ENCODE results near the gene PRKD1.

The PRKD1 gene

GRCh38 chr14:29554335-29554734, 373.3 kb downstream of the PRKD1 start:
- Histone ChIP-seq H3K4me1 (ENCODE audit: insufficient read depth, low read length) (no peaks in the 10 kb centered on the region), H3K9ac (ENCODE audit: low read depth, low read length) (no peak overlapping the region)
- no peak for ATAC-seq (ENCODE audit: insufficient read depth, low read depth)

GRCh38 chr14:29553427-29553826, 374.2 kb downstream of the PRKD1 start:
- Histone ChIP-seq H3K9me3 (ENCODE audit: insufficient read depth, low read length, severe bottlenecking) (no peaks in the 10 kb centered on the region), H3K79me2 (ENCODE audit: insufficient read depth, low read length) (no peaks in the 10 kb centered on the region)
- no peak for DNase-seq

More at GRCh38 chr14:29554335-29554734, 373.3 kb downstream of the PRKD1 start:
- no peak overlapping the region for H3K4me2 ChIP-seq (ENCODE audit: insufficient read depth, low read length)
- no peak for TF ChIP-seq EZH2 (IDR thresholded peaks at IDR 0.05; ENCODE audit: borderline replicate concordance, low read depth, low read length, severe bottlenecking)
- TF ChIP-seq CTCF (IDR thresholded peaks at IDR 0.05; ENCODE audit: borderline replicate concordance, extremely low read depth, low read length, poor library complexity, severe bottlenecking) = no peak
- H4K20me1 ChIP-seq (ENCODE audit: insufficient read depth, low read length) = no peaks in the 10 kb centered on the region
- no peaks in the 10 kb centered on the region for H3K79me2 ChIP-seq (ENCODE audit: insufficient read depth, low read length)
- no peak overlapping the region for H3K4me3 ChIP-seq (ENCODE audit: low read depth in 1 of 2, low read length in 2 of 2)
- DNase-seq = no peak
- H3K27me3 ChIP-seq (ENCODE audit: insufficient read depth, low read length, poor library complexity) = no peaks in the 10 kb centered on the region
- H3K9me3 ChIP-seq (ENCODE audit: insufficient read depth, low read length, severe bottlenecking) = no peaks in the 10 kb centered on the region
- no peak overlapping the region for H3K27ac ChIP-seq (ENCODE audit: low read length)
- no peak overlapping the region for H2AFZ ChIP-seq (ENCODE audit: low read depth, low read length)
- no peaks in the 10 kb centered on the region for H3K36me3 ChIP-seq (ENCODE audit: insufficient read depth, low read length)

GRCh38 chr14:29548948-29549370, 378.7 kb downstream of the PRKD1 start:
- no peaks in the 10 kb centered on the region for H4K20me1 ChIP-seq (ENCODE audit: insufficient read depth, low read length)
- no peaks in the 10 kb centered on the region for H3K36me3 ChIP-seq (ENCODE audit: insufficient read depth, low read length)
- TF ChIP-seq CTCF (IDR thresholded peaks at IDR 0.05; ENCODE audit: borderline replicate concordance, extremely low read depth, low read length, poor library complexity, severe bottlenecking) = peak; percentile 69
- no peak for TF ChIP-seq EZH2 (IDR thresholded peaks at IDR 0.05; ENCODE audit: borderline replicate concordance, low read depth, low read length, severe bottlenecking)
- no peaks in the 10 kb centered on the region for H3K27me3 ChIP-seq (ENCODE audit: insufficient read depth, low read length, poor library complexity)
- no peaks in the 10 kb centered on the region for H3K9me3 ChIP-seq (ENCODE audit: insufficient read depth, low read length, severe bottlenecking)
- DNase-seq (no peak), ATAC-seq (ENCODE audit: insufficient read depth, low read depth) (peak; percentile 77)
- H3K9ac ChIP-seq (ENCODE audit: low read depth, low read length) = no peak overlapping the region
- no peak overlapping the region for H2AFZ ChIP-seq (ENCODE audit: low read depth, low read length)
- H3K27ac ChIP-seq (ENCODE audit: low read length) = no peak overlapping the region
- no peaks in the 10 kb centered on the region for H3K79me2 ChIP-seq (ENCODE audit: insufficient read depth, low read length)
- H3K4me3 ChIP-seq (ENCODE audit: low read depth in 1 of 2, low read length in 2 of 2) = no peak overlapping the region
- H3K4me1 ChIP-seq (ENCODE audit: insufficient read depth, low read length) = no peaks in the 10 kb centered on the region
- no peak overlapping the region for H3K4me2 ChIP-seq (ENCODE audit: insufficient read depth, low read length)

More at GRCh38 chr14:29553427-29553826, 374.2 kb downstream of the PRKD1 start:
- Histone ChIP-seq H3K4me2 (ENCODE audit: insufficient read depth, low read length) (no peak overlapping the region), H3K4me3 (ENCODE audit: low read depth in 1 of 2, low read length in 2 of 2) (no peak overlapping the region), H3K27me3 (ENCODE audit: insufficient read depth, low read length, poor library complexity) (no peaks in the 10 kb centered on the region), H2AFZ (ENCODE audit: low read depth, low read length) (no peak overlapping the region), H3K9ac (ENCODE audit: low read depth, low read length) (no peak overlapping the region), H3K27ac (ENCODE audit: low read length) (no peak overlapping the region), H3K36me3 (ENCODE audit: insufficient read depth, low read length) (no peaks in the 10 kb centered on the region), H3K4me1 (ENCODE audit: insufficient read depth, low read length) (no peaks in the 10 kb centered on the region), H4K20me1 (ENCODE audit: insufficient read depth, low read length) (no peaks in the 10 kb centered on the region)
- ATAC-seq (ENCODE audit: insufficient read depth, low read depth) = no peak
- TF ChIP-seq EZH2 (IDR thresholded peaks at IDR 0.05; ENCODE audit: borderline replicate concordance, low read depth, low read length, severe bottlenecking) (no peak), CTCF (IDR thresholded peaks at IDR 0.05; ENCODE audit: borderline replicate concordance, extremely low read depth, low read length, poor library complexity, severe bottlenecking) (no peak)

- H3K4me2 ChIP-seq (ENCODE audit: insufficient read depth, low read length) = no peak overlapping the region
- H3K27ac ChIP-seq (ENCODE audit: low read length) = no peak overlapping the region
- H3K9ac ChIP-seq (ENCODE audit: low read depth, low read length) = no peak overlapping the region
- no peaks in the 10 kb centered on the region for H3K79me2 ChIP-seq (ENCODE audit: insufficient read depth, low read length)
- no peak overlapping the region for H3K4me3 ChIP-seq (ENCODE audit: low read depth in 1 of 2, low read length in 2 of 2)
- no peaks in the 10 kb centered on the region for H3K9me3 ChIP-seq (ENCODE audit: insufficient read depth, low read length, severe bottlenecking)
- no peaks in the 10 kb centered on the region for H3K4me1 ChIP-seq (ENCODE audit: insufficient read depth, low read length)
- DNase-seq (no peak), ATAC-seq (ENCODE audit: insufficient read depth, low read depth) (no peak)
- TF ChIP-seq EZH2 (IDR thresholded peaks at IDR 0.05; ENCODE audit: borderline replicate concordance, low read depth, low read length, severe bottlenecking) = no peak
- no peak for TF ChIP-seq CTCF (IDR thresholded peaks at IDR 0.05; ENCODE audit: borderline replicate concordance, extremely low read depth, low read length, poor library complexity, severe bottlenecking)
- H3K36me3 ChIP-seq (ENCODE audit: insufficient read depth, low read length) = no peaks in the 10 kb centered on the region
- no peaks in the 10 kb centered on the region for H3K27me3 ChIP-seq (ENCODE audit: insufficient read depth, low read length, poor library complexity)
- no peak overlapping the region for H2AFZ ChIP-seq (ENCODE audit: low read depth, low read length)
- H4K20me1 ChIP-seq (ENCODE audit: insufficient read depth, low read length) = no peaks in the 10 kb centered on the region
Measured at GRCh38 chr14:29545714-29546113, 381.9 kb downstream of the PRKD1 start.

Data from DND-41 (cell line).